T-cell (primary cell): ENCODE data around the gene PAX6. TPM values are rescaled to one million over a fixed set of nuclear protein-coding genes. Genes with fewer than 3 reads are reported as not detected.

Source experiments
- ATAC-seq, 4 experiments: fragments of 200-7000 bp in 3 of 4; fragments of 150-1000 bp in 1 of 4; cut with Tn5 transposase; replicated peaks in 1 of 4; 1 replicate in 3 of 4; 2 replicates in 1 of 4; pipeline ENCODE4 v1.10.0; 2021; ENCODE audit warnings: moderate library complexity in 3 of 4, mild to moderate bottlenecking in 2 of 4, moderate number of reproducible peaks in 1 of 4
- CTCF ChIA-PET, 2 donors: fragments of 300-600 bp; sonication (Branson Sonifier 250); formaldehyde crosslinking; loops; one replicate each; lab custom pipeline; 2022; ENCODE audit warnings: antibody characterized with exemption in 2 of 2; lab: Charles Lee
- POLR2A ChIA-PET, 2 donors: fragments of 300-600 bp; sonication (Branson Sonifier 250); formaldehyde crosslinking; loops; one replicate each; lab custom pipeline; 2022; ENCODE audit warnings: antibody characterized with exemption in 2 of 2; lab: Charles Lee
- DNase-seq, 35 experiments: peaks; one replicate each; pipeline versions ENCODE4 v3.0.0 to v3.0.0-alpha.2; 2013 to 2023
- H3K27ac ChIP-seq: one replicate; pipeline ENCODE4 v1.5.1; 2013; ENCODE audit warnings: low read length
- H3K27me3 ChIP-seq, 2 experiments: replicated peaks in 1 of 2; 1 replicate in 1 of 2; 2 replicates in 1 of 2; pipeline versions ENCODE4 v1.6.1 to v1.7.0; 2013; ENCODE audit warnings: low read length in 1 of 2, mixed read lengths in 1 of 2; ENCODE audit not compliant: control insufficient read depth in 2 of 2, insufficient read depth in 2 of 2; ENCODE audit errors: extremely low read depth in 1 of 2
- H3K36me3 ChIP-seq, 2 donors: 1 replicate in 1 of 2; 2 replicates in 1 of 2; pipeline versions ENCODE4 v1.6.1 to v1.7.0; 2013; ENCODE audit warnings: low read length in 1 of 2; ENCODE audit not compliant: control insufficient read depth in 2 of 2, insufficient read depth in 1 of 2; ENCODE audit errors: extremely low read depth in 1 of 2
- H3K4me1 ChIP-seq, 2 experiments: 1 replicate in 1 of 2; 2 replicates in 1 of 2; pipeline versions ENCODE4 v1.6.1 to v1.7.0; 2013; ENCODE audit warnings: low read length in 2 of 2, mixed read lengths in 1 of 2; ENCODE audit not compliant: insufficient read depth in 2 of 2, control insufficient read depth in 1 of 2; ENCODE audit errors: extremely low read depth in 1 of 2
- H3K4me3 ChIP-seq, 2 donors: 1 replicate in 1 of 2; 2 replicates in 1 of 2; pipeline versions ENCODE4 v1.5.1 to v1.7.0; 2013; ENCODE audit warnings: mild to moderate bottlenecking in 2 of 2, low read length in 1 of 2, moderate library complexity in 1 of 2; ENCODE audit not compliant: control insufficient read depth in 1 of 2; ENCODE audit errors: extremely low read depth in 1 of 2
- H3K9me3 ChIP-seq: 2 replicates; pipeline ENCODE4 v1.7.0; 2013
- H3K27ac Mint-ChIP-seq, 2 donors: one replicate each; pipeline ENCODE4 v1.8.0; 2020 to 2021; ENCODE audit warnings: mild to moderate bottlenecking in 2 of 2, mixed read lengths in 2 of 2
- H3K27me3 Mint-ChIP-seq, 2 donors: one replicate each; pipeline ENCODE4 v1.8.0; 2021 to 2022; ENCODE audit warnings: mixed read lengths in 2 of 2
- H3K36me3 Mint-ChIP-seq: one replicate; pipeline ENCODE4 v1.8.0; 2021; ENCODE audit warnings: mixed read lengths
- H3K4me1 Mint-ChIP-seq, 3 donors: one replicate each; pipeline ENCODE4 v1.8.0; 2020 to 2022; ENCODE audit warnings: mixed read lengths in 3 of 3, mild to moderate bottlenecking in 1 of 3
- H3K4me3 Mint-ChIP-seq, 3 donors: one replicate each; pipeline ENCODE4 v1.8.0; 2020 to 2022; ENCODE audit warnings: mild to moderate bottlenecking in 3 of 3, mixed read lengths in 3 of 3, moderate library complexity in 3 of 3
- H3K9me3 Mint-ChIP-seq, 3 donors: one replicate each; pipeline ENCODE4 v1.8.0; 2020 to 2022; ENCODE audit warnings: mixed read lengths in 3 of 3
- WGBS: methylation state at CpG from one replicate; pipeline ENCODE4 v1.1.5; 2013; ENCODE audit warnings: missing lambda C conversion rate; ENCODE audit not compliant: insufficient coverage; 5-methylcytosine and 5-hydroxymethylcytosine counted together
- total RNA-seq, 35 experiments: library from RNA in 6 of 35; stranded (reverse) in 6 of 35; fragments of 120-200 nt in 1 of 35; gene quantifications; one replicate each; pipeline versions ENCODE4 v1.2.1 to v1.2.4 and lab custom pipeline; 2013 to 2026

PAX6 gene
- total RNA-seq, 5 donors from 2014 or later (not counting 1 experiment from before 2014, with no cell fraction given) = not detected

GRCh38 chr11:31802990-31803812 is 7.9 kb downstream of the PAX6 start:
- Histone ChIP-seq H3K36me3 (no peaks in the 10 kb centered on the region), H3K4me1 (peaks cover 5 to 43% of the 10 kb centered on the region in 2 experiments), H3K4me3 (peak overlapping the region in 1 of 2 donors; percentile 72), H3K9me3 (no peaks in the 10 kb centered on the region), H3K27me3 (peaks cover 29 to 90% of the 10 kb centered on the region in 2 experiments), H3K27ac (no peak overlapping the region)
- H3K9me3 Mint-ChIP-seq = peaks cover 4 to 10% (median 6%) of the 10 kb centered on the region in 3 donors
- whole genome bisulfite sequencing = 9% methylated on average over 22 of the region's 24 CpGs
- DNase-seq (no peak), ATAC-seq (no peak)
- CTCF ChIA-PET = no interaction called here
- POLR2A ChIA-PET = no interaction called here
- H3K27me3 Mint-ChIP-seq = peaks cover 73 to 86% of the 10 kb centered on the region in 2 donors
- H3K36me3 Mint-ChIP-seq = peaks cover 10% of the 10 kb centered on the region
- H3K4me1 Mint-ChIP-seq = peaks cover 47 to 50% (median 48%) of the 10 kb centered on the region in 3 donors
- H3K4me3 Mint-ChIP-seq = peak overlapping the region in 1 of 3 donors; percentile 64
- peak overlapping the region in 1 of 2 donors; percentile 1 for H3K27ac Mint-ChIP-seq

GRCh38 chr11:31802609-31802989 is 8.5 kb downstream of the PAX6 start:
- POLR2A ChIA-PET = no interaction called here
- Mint-ChIP-seq H3K27me3 (peaks cover 72 to 84% of the 10 kb centered on the region in 2 donors), H3K4me3 (peak overlapping the region in 1 of 3 donors; percentile 18), H3K27ac (no peak overlapping the region), H3K4me1 (peaks cover 45 to 51% (median 50%) of the 10 kb centered on the region in 3 donors), H3K36me3 (peaks cover 10% of the 10 kb centered on the region), H3K9me3 (peaks cover 4 to 10% (median 6%) of the 10 kb centered on the region in 3 donors)
- Histone ChIP-seq H3K9me3 (no peaks in the 10 kb centered on the region), H3K36me3 (no peaks in the 10 kb centered on the region), H3K27me3 (peaks cover 27 to 91% of the 10 kb centered on the region in 2 experiments), H3K4me3 (no peak overlapping the region), H3K4me1 (peaks cover 5 to 46% of the 10 kb centered on the region in 2 experiments), H3K27ac (no peak overlapping the region)
- DNase-seq = no peak
- 15% methylated on average over 17 of the region's 20 CpGs for WGBS
- CTCF ChIA-PET = no interaction called here
- ATAC-seq = no peak

GRCh38 chr11:31802000-31802551 is 9.0 kb downstream of the PAX6 start:
- peaks cover 71 to 82% of the 10 kb centered on the region in 2 donors for H3K27me3 Mint-ChIP-seq
- Histone ChIP-seq H3K4me1 (peaks cover 5 to 48% of the 10 kb centered on the region in 2 experiments), H3K27me3 (peaks cover 27 to 91% of the 10 kb centered on the region in 2 experiments), H3K27ac (no peak overlapping the region), H3K36me3 (no peaks in the 10 kb centered on the region), H3K9me3 (no peaks in the 10 kb centered on the region), H3K4me3 (no peak overlapping the region)
- H3K4me3 Mint-ChIP-seq = no peak overlapping the region
- H3K36me3 Mint-ChIP-seq = peaks cover 12% of the 10 kb centered on the region
- no peak overlapping the region for H3K27ac Mint-ChIP-seq
- peaks cover 4 to 10% (median 6%) of the 10 kb centered on the region in 3 donors for H3K9me3 Mint-ChIP-seq
- no peak for ATAC-seq
- no CpG with 5 or more reads among the region's 6 CpGs for WGBS
- H3K4me1 Mint-ChIP-seq = peaks cover 49 to 55% (median 52%) of the 10 kb centered on the region in 3 donors
- CTCF ChIA-PET = no interaction called here
- DNase-seq = no peak
- POLR2A ChIA-PET = interaction anchor here in 1 of 2 donors (0.5 kb wide), 1 partner anchor 1450 kb away, joined by 8 read pairs; no protein-coding TSS in a partner anchor

- Mint-ChIP-seq H3K4me1 (peaks cover 48 to 50% (median 50%) of the 10 kb centered on the region in 3 donors), H3K27me3 (peaks cover 71 to 81% of the 10 kb centered on the region in 2 donors), H3K27ac (no peak overlapping the region), H3K9me3 (peaks cover 4 to 10% (median 6%) of the 10 kb centered on the region in 3 donors), H3K36me3 (peaks cover 13% of the 10 kb centered on the region), H3K4me3 (peak overlapping the region in 1 of 3 donors; percentile 69)
- no peak for DNase-seq
- Histone ChIP-seq H3K36me3 (no peaks in the 10 kb centered on the region), H3K27me3 (peaks cover 28 to 91% of the 10 kb centered on the region in 2 experiments), H3K9me3 (no peaks in the 10 kb centered on the region), H3K4me3 (no peak overlapping the region), H3K27ac (no peak overlapping the region), H3K4me1 (peaks cover 5 to 47% of the 10 kb centered on the region in 2 experiments)
- ChIA-PET POLR2A (no interaction called here), CTCF (no interaction called here)
- no peak for ATAC-seq
- WGBS = 13% methylated on average over 6 of the region's 9 CpGs
Observed at GRCh38 chr11:31801298-31801702, 9.8 kb downstream of the PAX6 start.

GRCh38 chr11:31800398-31801265 is 10.5 kb downstream of the PAX6 start:
- Histone ChIP-seq H3K4me1 (peaks cover 5 to 41% of the 10 kb centered on the region in 2 experiments), H3K27ac (no peak overlapping the region), H3K9me3 (no peaks in the 10 kb centered on the region), H3K27me3 (peaks cover 28 to 91% of the 10 kb centered on the region in 2 experiments), H3K36me3 (no peaks in the 10 kb centered on the region), H3K4me3 (peak overlapping the region in 1 of 2 donors; percentile 35)
- Mint-ChIP-seq H3K4me1 (peaks cover 48 to 50% (median 50%) of the 10 kb centered on the region in 3 donors), H3K9me3 (peaks cover 4 to 10% (median 6%) of the 10 kb centered on the region in 3 donors), H3K36me3 (peaks cover 13% of the 10 kb centered on the region), H3K4me3 (peak overlapping the region in 1 of 3 donors; percentile 69), H3K27ac (no peak overlapping the region), H3K27me3 (peaks cover 76 to 85% of the 10 kb centered on the region in 2 donors)
- no peak for ATAC-seq
- no peak for DNase-seq
- 15% methylated on average over 14 of the region's 23 CpGs for WGBS
- POLR2A ChIA-PET = no interaction called here
- CTCF ChIA-PET = no interaction called here
